Measurements from ENCODE around the gene VPS33A. TPM values are rescaled to one million over a fixed set of nuclear protein-coding genes. Genes with fewer than 3 reads are reported as not detected.

The VPS33A gene
- total RNA-seq, 1 donor: 18.3 TPM

- no peak overlapping the region for H3K4me3 ChIP-seq (ENCODE audit: low read depth, low read length)
- no peak for DNase-seq (ENCODE audit: low read depth)
- no peak for TF ChIP-seq CTCF (IDR thresholded peaks at IDR 0.05; ENCODE audit: insufficient read depth, low read length)
Observed at GRCh38 chr12:122200541-122201175, 65.6 kb downstream of the VPS33A start.

GRCh38 chr12:122199484-122200355, 66.6 kb downstream of the VPS33A start:
- no peak for DNase-seq (ENCODE audit: low read depth)
- H3K4me3 ChIP-seq (ENCODE audit: low read depth, low read length): no peak overlapping the region
- TF ChIP-seq CTCF (IDR thresholded peaks at IDR 0.05; ENCODE audit: insufficient read depth, low read length): no peak

- DNase-seq (ENCODE audit: low read depth): no peak
- no peak for TF ChIP-seq CTCF (IDR thresholded peaks at IDR 0.05; ENCODE audit: insufficient read depth, low read length)
- H3K4me3 ChIP-seq (ENCODE audit: low read depth, low read length): no peak overlapping the region
Observed at GRCh38 chr12:122197612-122197966, 68.7 kb downstream of the VPS33A start.

- DNase-seq (ENCODE audit: low read depth): no peak
- H3K4me3 ChIP-seq (ENCODE audit: low read depth, low read length): no peak overlapping the region
- TF ChIP-seq CTCF (IDR thresholded peaks at IDR 0.05; ENCODE audit: insufficient read depth, low read length): no peak
Observed at GRCh38 chr12:122195405-122195804, 70.9 kb downstream of the VPS33A start.

- no peak for TF ChIP-seq CTCF (IDR thresholded peaks at IDR 0.05; ENCODE audit: insufficient read depth, low read length)
- DNase-seq (ENCODE audit: low read depth): no peak
Observed at GRCh38 chr12:122194804-122195203, 71.5 kb downstream of the VPS33A start.

GRCh38 chr12:122192441-122192840, 73.9 kb downstream of the VPS33A start:
- no peak for TF ChIP-seq CTCF (IDR thresholded peaks at IDR 0.05; ENCODE audit: insufficient read depth, low read length)
- no peak overlapping the region for H3K4me3 ChIP-seq (ENCODE audit: low read depth, low read length)
- DNase-seq (ENCODE audit: low read depth): no peak

More at GRCh38 chr12:122194804-122195203, 71.5 kb downstream of the VPS33A start:
- no peak overlapping the region for H3K4me3 ChIP-seq (ENCODE audit: low read depth, low read length)
